Fibroblast of pulmonary artery (primary cell): ENCODE results near the gene PI4K2B.
"Not testable (repeated sequence)": the region's sequence is repeated elsewhere in the genome, so short reads cannot be mapped to it uniquely, and the experiment has no call there.

Experiments
- DNase-seq: peaks from one replicate; pipeline ENCODE4 v3.0.0-alpha.2; 2010; ENCODE audit warnings: low read depth
- H3K4me3 ChIP-seq: replicated peaks from 2 replicates; pipeline ENCODE4 v1.5.1; 2011; ENCODE audit warnings: low read depth, mild to moderate bottlenecking, control low read depth, low read length, moderate library complexity
- CTCF ChIP-seq: IDR thresholded peaks from 2 replicates; pipeline ENCODE4 v1.5.1; 2011; ENCODE audit warnings: mild to moderate bottlenecking, control low read depth, low read length, inconsistent platforms; ENCODE audit errors: missing control alignments

The PI4K2B gene

GRCh38 chr4:25245181-25245580, 11.3 kb downstream of the PI4K2B start:
- no peak overlapping the region for H3K4me3 ChIP-seq
- TF ChIP-seq CTCF, result no peak

GRCh38 chr4:25246680-25247611, 13.1 kb downstream of the PI4K2B start:
- DNase-seq, result no peak
- no peak for TF ChIP-seq CTCF
- H3K4me3 ChIP-seq, result no peak overlapping the region

More at GRCh38 chr4:25245181-25245580, 11.3 kb downstream of the PI4K2B start:
- DNase-seq, result no peak

GRCh38 chr4:25248875-25249274, 15.0 kb downstream of the PI4K2B start:
- not testable (repeated sequence) for H3K4me3 ChIP-seq

GRCh38 chr4:25249494-25249893, 15.7 kb downstream of the PI4K2B start:
- not testable (repeated sequence) for H3K4me3 ChIP-seq, DNase-seq

More at GRCh38 chr4:25248875-25249274, 15.0 kb downstream of the PI4K2B start:
- DNase-seq, result not testable (repeated sequence)

GRCh38 chr4:25252230-25253070, 18.6 kb downstream of the PI4K2B start:
- DNase-seq, result no peak
- no peak for TF ChIP-seq CTCF
- H3K4me3 ChIP-seq, result no peak overlapping the region

GRCh38 chr4:25253071-25253445, 19.2 kb downstream of the PI4K2B start:
- TF ChIP-seq CTCF, result no peak
- no peak overlapping the region for H3K4me3 ChIP-seq
- DNase-seq, result no peak

- not testable (repeated sequence) for H3K4me3 ChIP-seq, DNase-seq
Measured at GRCh38 chr4:25253786-25254185, 20.0 kb downstream of the PI4K2B start.

GRCh38 chr4:25258980-25259578, 25.2 kb downstream of the PI4K2B start:
- TF ChIP-seq CTCF, result no peak
- H3K4me3 ChIP-seq, result no peak overlapping the region
- peak; percentile 37 for DNase-seq
